Activated CD4-positive, alpha-beta T cell treated with anti-CD3 and anti-CD28 coated beads for 36 hours (primary cell): Measurements from ENCODE around the gene FBXL15. TPM values are rescaled to one million over a fixed set of nuclear protein-coding genes. Genes with fewer than 3 reads are reported as not detected.

ENCODE experiments used
- ATAC-seq: fragments of 200-7000 bp; cut with Tn5 transposase; one replicate; pipeline ENCODE4 v1.10.0; 2021; ENCODE audit warnings: mild to moderate bottlenecking, moderate library complexity
- CTCF ChIA-PET: fragments of 350-600 bp; sonication (Branson Sonifier 250); formaldehyde crosslinking; loops from one replicate; lab custom pipeline; 2021; ENCODE audit warnings: antibody characterized with exemption; lab: Charles Lee
- POLR2A ChIA-PET: fragments of 350-600 bp; sonication (Branson Sonifier 250); formaldehyde crosslinking; loops from one replicate; lab custom pipeline; 2021; ENCODE audit warnings: antibody characterized with exemption, inconsistent platforms; lab: Charles Lee
- DNase-seq: peaks from one replicate; pipeline ENCODE4 v3.0.0-alpha.2; 2020
- H3K27ac Mint-ChIP-seq: one replicate; pipeline ENCODE4 v1.8.0; 2021; ENCODE audit warnings: mixed read lengths
- H3K27me3 Mint-ChIP-seq: one replicate; pipeline ENCODE4 v1.8.0; 2021; ENCODE audit warnings: mixed read lengths
- H3K36me3 Mint-ChIP-seq: one replicate; pipeline ENCODE4 v1.8.0; 2021; ENCODE audit warnings: low read depth, mixed read lengths
- H3K4me1 Mint-ChIP-seq: one replicate; pipeline ENCODE4 v1.8.0; 2021; ENCODE audit warnings: mixed read lengths
- H3K4me3 Mint-ChIP-seq: one replicate; pipeline ENCODE4 v1.8.0; 2021; ENCODE audit warnings: mild to moderate bottlenecking, moderate library complexity, mixed read lengths
- H3K9me3 Mint-ChIP-seq: one replicate; pipeline ENCODE4 v1.8.0; 2021; ENCODE audit warnings: low read depth, mixed read lengths
- intact Hi-C, 2 experiments: fragments of 100-400 bp; cut with DNase I in 1 of 2; cut with micrococcal nuclease in 1 of 2; formaldehyde crosslinking; loops; one replicate each; pipeline versions ENCODE4 v1.14.2 to v1.15.1; 2022 to 2024; cut with DNase I, micrococcal nuclease
- total RNA-seq, 2 experiments: library from RNA; stranded (reverse); gene quantifications; one replicate each; pipeline ENCODE4 v1.2.3, GENCODE V29; 2021

FBXL15 gene
- total RNA-seq, 2 experiments from 2014 or later = 5.4 to 11.9 TPM

- H3K36me3 Mint-ChIP-seq = peaks cover 23% of the 10 kb centered on the region
- H3K27ac Mint-ChIP-seq = no peak overlapping the region
- ATAC-seq (no peak), DNase-seq (peak; percentile 30)
- ChIA-PET POLR2A (interaction anchor here (0.7 kb wide), 1 partner anchor 11 kb away, joined by 3 read pairs; no protein-coding TSS in a partner anchor), CTCF (interaction anchor here (0.5 to 4.6 kb wide), 7 partner anchors 11 to 669 kb away, joined by 3 to 21 read pairs (median 3); partner anchors contain the start of gene NFKB2)
- intact Hi-C loops = no loop called here
- H3K4me3 Mint-ChIP-seq = peak overlapping the region; percentile 8
- H3K27me3 Mint-ChIP-seq = peaks cover 5% of the 10 kb centered on the region
- H3K9me3 Mint-ChIP-seq = no peaks in the 10 kb centered on the region
- H3K4me1 Mint-ChIP-seq = peaks cover 23% of the 10 kb centered on the region
These were observed 16.1 kb upstream of the FBXL15 start for GRCh38 chr10:102404361-102405107.

DNA sequence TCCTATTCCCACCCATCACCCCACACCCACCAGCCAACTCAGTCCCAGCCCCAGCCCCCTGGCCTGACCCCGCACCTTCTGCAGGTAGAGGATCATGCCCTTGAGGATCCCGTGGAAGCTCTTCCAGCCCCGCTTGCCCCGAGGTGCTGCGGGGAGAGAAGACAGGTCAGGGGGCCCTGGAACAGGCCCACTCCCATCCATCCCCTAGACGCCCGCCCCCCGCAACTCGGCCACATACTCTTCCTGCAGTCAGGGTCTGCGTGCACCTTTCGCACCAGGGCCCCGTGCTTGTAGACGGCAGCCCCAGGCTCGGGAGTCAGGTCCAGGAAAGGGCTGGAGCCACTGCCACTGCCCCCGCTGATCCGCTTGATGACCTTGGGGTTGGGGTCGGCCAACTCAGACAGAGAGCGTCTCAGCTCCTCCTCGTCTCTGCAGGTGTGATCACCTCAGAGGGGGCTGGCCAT is 15.5 kb upstream of the FBXL15 start:
- ChIA-PET CTCF (interaction anchor here (0.6 to 4.6 kb wide), 3 partner anchors 11 to 175 kb away, joined by 3 to 18 read pairs (median 8); partner anchors contain the start of gene NFKB2), POLR2A (interaction anchor here (0.6 to 0.7 kb wide), 2 partner anchors 12 to 31 kb away, joined by 3 to 4 read pairs; no protein-coding TSS in a partner anchor)
- intact Hi-C loops = no loop called here
- Mint-ChIP-seq H3K36me3 (peaks cover 17% of the 10 kb centered on the region), H3K27me3 (peaks cover 9% of the 10 kb centered on the region), H3K9me3 (no peaks in the 10 kb centered on the region), H3K27ac (no peak overlapping the region), H3K4me3 (peak overlapping the region; percentile 28), H3K4me1 (peaks cover 23% of the 10 kb centered on the region)
- ATAC-seq = no peak
- peak; percentile 31 for DNase-seq

- POLR2A ChIA-PET = interaction anchor here (0.6 to 0.7 kb wide), 2 partner anchors 12 to 31 kb away, joined by 3 to 4 read pairs; no protein-coding TSS in a partner anchor
- peaks cover 9% of the 10 kb centered on the region for H3K27me3 Mint-ChIP-seq
- peaks cover 19% of the 10 kb centered on the region for H3K4me1 Mint-ChIP-seq
- peak overlapping the region; percentile 28 for H3K4me3 Mint-ChIP-seq
- peaks cover 12% of the 10 kb centered on the region for H3K36me3 Mint-ChIP-seq
- DNase-seq = peak; percentile 42
- no peak for ATAC-seq
- CTCF ChIA-PET = interaction anchor here (0.6 to 4.6 kb wide), 5 partner anchors 8 to 176 kb away, joined by 3 to 18 read pairs (median 8); partner anchors contain the start of gene NFKB2
- no peaks in the 10 kb centered on the region for H3K9me3 Mint-ChIP-seq
- intact Hi-C loops = no loop called here
- peak overlapping the region; percentile 24 for H3K27ac Mint-ChIP-seq
These were observed 15.0 kb upstream of the FBXL15 start for GRCh38 chr10:102405632-102406031.

DNA sequence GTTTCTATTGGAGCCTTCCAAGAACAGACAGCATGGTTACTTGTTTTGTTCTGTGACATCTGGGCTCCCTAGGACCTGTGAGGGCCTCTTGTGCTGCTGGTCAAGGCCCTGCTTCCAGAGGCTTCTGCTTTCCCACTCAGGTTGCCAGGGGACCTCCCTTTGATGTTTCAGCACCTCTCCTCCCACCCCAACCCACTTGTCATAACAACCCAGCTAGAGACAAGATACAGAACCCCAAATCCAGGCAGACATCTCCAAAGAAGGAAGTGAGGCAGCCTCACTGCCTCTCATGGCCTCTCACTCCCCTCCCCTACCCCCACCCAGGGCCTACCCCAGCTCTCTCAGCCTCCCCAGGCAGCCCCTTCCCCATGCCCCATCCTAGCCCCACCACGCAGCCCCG is 13.8 kb upstream of the FBXL15 start:
- peaks cover 4% of the 10 kb centered on the region for H3K36me3 Mint-ChIP-seq
- ATAC-seq (no peak), DNase-seq (no peak)
- H3K4me1 Mint-ChIP-seq = peaks cover 27% of the 10 kb centered on the region
- H3K4me3 Mint-ChIP-seq = no peak overlapping the region
- ChIA-PET CTCF (interaction anchor here (0.9 to 3.1 kb wide), 5 partner anchors 9 to 237 kb away, joined by 3 to 16 read pairs (median 3); partner anchors contain the start of gene FBXL15), POLR2A (interaction anchor here (1.1 to 1.7 kb wide), 2 partner anchors 10 to 14 kb away, joined by 3 to 6 read pairs; partner anchors contain the start of gene FBXL15)
- intact Hi-C loops = no loop called here
- no peaks in the 10 kb centered on the region for H3K9me3 Mint-ChIP-seq
- no peak overlapping the region for H3K27ac Mint-ChIP-seq
- peaks cover 14% of the 10 kb centered on the region for H3K27me3 Mint-ChIP-seq

GRCh38 chr10:102407425-102408130 is 13.1 kb upstream of the FBXL15 start:
- Mint-ChIP-seq H3K27me3 (peaks cover 14% of the 10 kb centered on the region), H3K9me3 (no peaks in the 10 kb centered on the region), H3K4me3 (peak overlapping the region; percentile 69), H3K27ac (no peak overlapping the region), H3K4me1 (peaks cover 27% of the 10 kb centered on the region), H3K36me3 (peaks cover 4% of the 10 kb centered on the region)
- intact Hi-C loops = loop anchor here in 1 of 2 experiments (2.0 kb wide), 1 partner anchor 13 kb away; the partner anchor contains the start of gene NFKB2
- ChIA-PET POLR2A (interaction anchor here (0.6 to 1.7 kb wide), 3 partner anchors 10 to 40 kb away, joined by 3 to 6 read pairs (median 3); partner anchors contain the start of gene NFKB2), CTCF (interaction anchor here (1.1 to 3.1 kb wide), 3 partner anchors 10 to 45 kb away, joined by 3 to 16 read pairs (median 6); partner anchors contain the start of gene FBXL15)
- ATAC-seq (no peak), DNase-seq (no peak)

DNA sequence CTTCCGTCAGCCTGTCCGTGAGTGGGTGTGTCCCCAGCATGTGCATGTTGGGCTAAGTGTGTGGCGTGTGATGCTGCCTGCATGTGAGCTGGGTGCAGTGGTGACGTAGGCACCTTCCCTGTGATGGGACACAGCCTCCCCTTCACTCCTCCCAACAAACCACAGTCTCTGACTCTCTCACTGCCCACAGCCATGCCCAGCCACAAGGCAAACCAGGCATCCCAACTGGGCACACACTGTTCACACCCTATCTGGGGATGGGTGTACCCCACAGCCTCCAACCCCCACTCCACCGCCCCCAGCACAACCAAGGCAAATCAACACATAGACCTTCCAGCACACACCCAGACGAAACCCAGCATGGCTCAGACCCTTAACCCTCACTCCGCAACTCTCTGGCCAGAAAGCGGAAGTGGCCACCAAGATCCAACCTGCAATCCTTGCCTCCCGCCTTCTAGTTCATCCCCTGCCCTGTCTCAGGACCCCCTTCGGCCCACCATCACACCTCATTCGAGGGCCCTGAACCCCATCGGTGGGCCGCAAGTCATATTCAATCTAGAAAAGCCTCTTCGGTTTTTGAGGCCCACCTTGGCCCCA is 12.4 kb upstream of the FBXL15 start:
- peaks cover 4% of the 10 kb centered on the region for H3K36me3 Mint-ChIP-seq
- POLR2A ChIA-PET = interaction anchor here (1.2 to 1.7 kb wide), 2 partner anchors 11 to 13 kb away, joined by 3 to 6 read pairs; partner anchors contain the start of gene NFKB2
- H3K4me1 Mint-ChIP-seq = peaks cover 33% of the 10 kb centered on the region
- intact Hi-C loops = loop anchor here in 1 of 2 experiments (2.0 kb wide), 1 partner anchor 13 kb away; the partner anchor contains the start of gene NFKB2
- ATAC-seq = no peak
- H3K9me3 Mint-ChIP-seq = no peaks in the 10 kb centered on the region
- H3K4me3 Mint-ChIP-seq = peak overlapping the region; percentile 69
- peaks cover 14% of the 10 kb centered on the region for H3K27me3 Mint-ChIP-seq
- CTCF ChIA-PET = interaction anchor here (3.1 kb wide), 1 partner anchor 10 kb away, joined by 16 read pairs; no protein-coding TSS in a partner anchor
- DNase-seq = peak; percentile 51
- peak overlapping the region; percentile 4 for H3K27ac Mint-ChIP-seq

DNA sequence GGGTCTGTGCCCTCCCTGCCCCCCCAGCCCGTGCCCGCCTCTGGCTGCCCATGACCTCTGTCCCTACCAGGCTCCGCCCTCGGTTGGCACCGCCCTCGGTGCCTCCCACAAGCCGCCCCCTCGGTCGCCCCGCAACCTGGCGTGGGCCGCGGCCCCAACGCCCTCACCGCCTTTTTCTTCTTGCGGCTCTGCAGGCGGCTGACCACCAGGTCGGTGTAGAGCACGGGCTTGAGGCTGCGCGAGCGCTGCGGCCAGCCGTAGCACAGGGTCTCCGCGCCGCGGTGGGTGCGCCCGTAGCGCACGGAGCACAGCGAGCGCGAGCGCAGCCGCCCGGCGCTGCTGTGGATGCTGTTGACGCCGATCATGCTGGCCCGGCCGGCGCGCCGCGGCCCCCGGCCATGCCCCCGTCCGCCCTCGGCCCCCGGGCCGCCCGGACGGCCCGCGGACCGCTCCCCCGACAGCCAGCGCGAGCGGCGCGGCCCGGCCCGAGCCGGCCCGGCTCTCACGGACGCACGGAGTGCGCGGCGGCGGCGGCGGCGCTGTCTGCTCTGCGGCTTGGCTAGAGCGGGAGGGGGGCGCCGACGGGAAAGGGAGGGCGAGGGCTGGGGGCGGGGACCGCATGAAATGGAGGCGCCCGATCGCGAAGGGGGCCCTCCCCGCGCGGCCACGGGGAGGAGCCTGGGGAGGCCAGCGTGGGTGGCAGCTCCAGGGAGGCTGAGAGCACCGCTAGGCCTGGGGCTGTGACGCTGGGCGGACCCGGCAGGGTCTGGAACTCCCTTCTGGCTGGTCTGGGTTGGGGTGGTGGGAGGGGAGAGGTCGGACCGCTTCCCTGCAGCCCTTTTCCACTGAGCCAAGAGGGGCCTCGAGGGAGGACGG is 11.7 kb upstream of the FBXL15 start:
- H3K9me3 Mint-ChIP-seq = no peaks in the 10 kb centered on the region
- ChIA-PET POLR2A (interaction anchor here (0.5 to 2.0 kb wide), 5 partner anchors 12 to 991 kb away, joined by 3 to 11 read pairs (median 4); partner anchors contain the start of genes FBXL15 and NFKB2), CTCF (interaction anchor here (0.9 to 3.1 kb wide), 7 partner anchors 11 to 239 kb away, joined by 4 to 31 read pairs (median 7); partner anchors contain the start of gene FBXL15)
- H3K4me3 Mint-ChIP-seq = peak overlapping the region; percentile 71
- peaks cover 14% of the 10 kb centered on the region for H3K27me3 Mint-ChIP-seq
- H3K36me3 Mint-ChIP-seq = no peaks in the 10 kb centered on the region
- DNase-seq (peak; percentile 91), ATAC-seq (peak; percentile 69)
- peak overlapping the region; percentile 73 for H3K27ac Mint-ChIP-seq
- intact Hi-C loops = loop anchor here (1.0 to 2.0 kb wide), 7 partner anchors 10 to 93 kb away; partner anchors contain the start of genes ACTR1A (in 1 of the 2), FBXL15 (in 1 of the 2) and NFKB2 (in 1 of the 2)
- H3K4me1 Mint-ChIP-seq = peaks cover 35% of the 10 kb centered on the region

DNA sequence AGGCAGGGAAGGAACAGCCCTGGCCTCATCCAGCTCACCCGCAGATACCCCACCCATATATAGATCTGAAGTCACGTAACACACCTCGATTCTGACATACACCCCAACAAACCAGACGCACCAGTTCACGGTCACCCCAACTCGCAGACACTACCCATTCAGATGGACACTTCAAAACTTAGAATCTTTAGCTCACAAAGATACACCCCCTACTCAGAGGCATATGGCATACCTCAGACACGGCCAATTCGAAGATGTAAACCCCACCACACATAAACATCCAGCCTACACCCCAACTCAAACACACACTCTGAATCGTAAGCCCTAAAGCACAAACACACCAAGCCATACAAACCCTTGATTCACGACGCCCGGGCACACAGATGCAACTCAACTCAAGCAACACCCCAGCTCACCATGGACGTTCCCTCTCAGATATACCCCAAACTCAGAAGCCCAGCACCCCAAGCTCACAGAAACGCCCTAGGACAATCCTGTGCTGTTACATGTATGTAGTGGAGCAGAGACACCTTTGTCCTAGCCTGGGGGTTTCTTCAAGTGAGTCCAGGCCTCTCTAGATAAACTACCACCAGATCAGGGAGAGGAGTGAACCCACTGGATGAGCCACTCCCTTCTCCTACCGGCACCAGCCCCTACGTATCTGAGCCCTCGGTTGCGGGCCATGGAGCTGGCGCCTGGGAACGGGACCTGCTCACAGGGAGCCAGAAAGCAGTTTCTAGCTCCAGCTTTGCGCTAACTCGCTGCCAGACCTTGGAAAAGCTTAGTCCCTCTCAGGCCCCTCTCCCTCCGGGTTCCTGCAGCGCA is 10.8 kb upstream of the FBXL15 start:
- Mint-ChIP-seq H3K4me3 (peak overlapping the region; percentile 71), H3K27ac (peak overlapping the region; percentile 73), H3K36me3 (no peaks in the 10 kb centered on the region), H3K27me3 (peaks cover 14% of the 10 kb centered on the region), H3K4me1 (peaks cover 35% of the 10 kb centered on the region), H3K9me3 (no peaks in the 10 kb centered on the region)
- CTCF ChIA-PET = interaction anchor here (0.9 to 3.1 kb wide), 9 partner anchors 11 to 240 kb away, joined by 4 to 31 read pairs (median 5); partner anchors contain the start of gene FBXL15
- DNase-seq = peak; percentile 35
- intact Hi-C loops = loop anchor here (1.0 to 2.0 kb wide), 7 partner anchors 10 to 92 kb away; partner anchors contain the start of genes ACTR1A (in 1 of the 2), FBXL15 (in 1 of the 2) and NFKB2 (in 1 of the 2)
- POLR2A ChIA-PET = interaction anchor here (0.5 to 2.0 kb wide), 5 partner anchors 11 to 992 kb away, joined by 3 to 11 read pairs (median 4); partner anchors contain the start of genes FBXL15 and NFKB2
- ATAC-seq = no peak
